Neural cell (in vitro differentiated cells): ENCODE measurements around the gene SH3RF3.

Source experiments
- CTCF ChIP-seq: fragments of 450-650 bp; IDR thresholded peaks from 2 replicates; pipeline ENCODE4 v1.5.1; 2014; ENCODE audit warnings: antibody characterized with exemption, mild to moderate bottlenecking, moderate library complexity; ENCODE audit not compliant: poor library complexity, severe bottlenecking
- EP300 ChIP-seq: fragments of 450-650 bp; conservative IDR thresholded peaks from 2 replicates; pipeline ENCODE4 v1.6.1; 2014; ENCODE audit warnings: antibody characterized with exemption, mild to moderate bottlenecking, moderate library complexity; ENCODE audit not compliant: poor library complexity, severe bottlenecking
- EZH2 ChIP-seq: fragments of 200-600, 300-800 bp; shearing (Covaris generic), sonication (generic); IDR thresholded peaks from 2 replicates; pipeline ENCODE4 v1.6.1; 2014; ENCODE audit warnings: antibody characterized with exemption, low read length, borderline replicate concordance, mild to moderate bottlenecking; ENCODE audit not compliant: insufficient read depth, poor library complexity, severe bottlenecking
- MXI1 ChIP-seq: fragments of 450-650 bp; conservative IDR thresholded peaks from 2 replicates; pipeline ENCODE4 v1.6.1; 2014; ENCODE audit warnings: antibody characterized with exemption, mild to moderate bottlenecking; ENCODE audit not compliant: poor library complexity, severe bottlenecking
- POLR2AphosphoS5 ChIP-seq: IDR thresholded peaks from 2 replicates; pipeline ENCODE4 v1.6.1; 2012
- RAD21 ChIP-seq: fragments of 450-650 bp; conservative IDR thresholded peaks from 2 replicates; pipeline ENCODE4 v1.6.1; 2014; ENCODE audit warnings: antibody characterized with exemption, mild to moderate bottlenecking, moderate library complexity
- SMC3 ChIP-seq: fragments of 450-650 bp; conservative IDR thresholded peaks from 2 replicates; pipeline ENCODE4 v1.6.1; 2014; ENCODE audit warnings: antibody characterized with exemption, mild to moderate bottlenecking, moderate library complexity; ENCODE audit not compliant: poor library complexity
- TAF1 ChIP-seq: IDR thresholded peaks from 2 replicates; pipeline ENCODE4 v1.6.1; 2012; ENCODE audit warnings: low read depth
- TF ChIP-seq, protein P1 (sequence below): IDR thresholded peaks from 2 replicates; pipeline ENCODE4 v1.6.1; 2012; ENCODE audit warnings: borderline replicate concordance

- TF ChIP-seq CTCF (no peak), RAD21 (no peak), SMC3 (no peak), POLR2AphosphoS5 (no peak), EZH2 (no peak), MXI1 (no peak), TAF1 (no peak), EP300 (no peak)
- TF ChIP-seq, protein P1, sequence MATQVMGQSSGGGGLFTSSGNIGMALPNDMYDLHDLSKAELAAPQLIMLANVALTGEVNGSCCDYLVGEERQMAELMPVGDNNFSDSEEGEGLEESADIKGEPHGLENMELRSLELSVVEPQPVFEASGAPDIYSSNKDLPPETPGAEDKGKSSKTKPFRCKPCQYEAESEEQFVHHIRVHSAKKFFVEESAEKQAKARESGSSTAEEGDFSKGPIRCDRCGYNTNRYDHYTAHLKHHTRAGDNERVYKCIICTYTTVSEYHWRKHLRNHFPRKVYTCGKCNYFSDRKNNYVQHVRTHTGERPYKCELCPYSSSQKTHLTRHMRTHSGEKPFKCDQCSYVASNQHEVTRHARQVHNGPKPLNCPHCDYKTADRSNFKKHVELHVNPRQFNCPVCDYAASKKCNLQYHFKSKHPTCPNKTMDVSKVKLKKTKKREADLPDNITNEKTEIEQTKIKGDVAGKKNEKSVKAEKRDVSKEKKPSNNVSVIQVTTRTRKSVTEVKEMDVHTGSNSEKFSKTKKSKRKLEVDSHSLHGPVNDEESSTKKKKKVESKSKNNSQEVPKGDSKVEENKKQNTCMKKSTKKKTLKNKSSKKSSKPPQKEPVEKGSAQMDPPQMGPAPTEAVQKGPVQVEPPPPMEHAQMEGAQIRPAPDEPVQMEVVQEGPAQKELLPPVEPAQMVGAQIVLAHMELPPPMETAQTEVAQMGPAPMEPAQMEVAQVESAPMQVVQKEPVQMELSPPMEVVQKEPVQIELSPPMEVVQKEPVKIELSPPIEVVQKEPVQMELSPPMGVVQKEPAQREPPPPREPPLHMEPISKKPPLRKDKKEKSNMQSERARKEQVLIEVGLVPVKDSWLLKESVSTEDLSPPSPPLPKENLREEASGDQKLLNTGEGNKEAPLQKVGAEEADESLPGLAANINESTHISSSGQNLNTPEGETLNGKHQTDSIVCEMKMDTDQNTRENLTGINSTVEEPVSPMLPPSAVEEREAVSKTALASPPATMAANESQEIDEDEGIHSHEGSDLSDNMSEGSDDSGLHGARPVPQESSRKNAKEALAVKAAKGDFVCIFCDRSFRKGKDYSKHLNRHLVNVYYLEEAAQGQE, result no peak
Measured at GRCh38 chr2:109129921-109130722, 1.1 kb downstream of the SH3RF3 start.
